Umbilical cord (tissue), 2 donors: Measurements from ENCODE around the gene SCAI. TPM values are rescaled to one million over a fixed set of nuclear protein-coding genes. Genes with fewer than 3 reads are reported as not detected.
"Not testable (repeated sequence)": the region's sequence is repeated elsewhere in the genome, so short reads cannot be mapped to it uniquely, and the experiment has no call there.

Experiments
- DNase-seq: peaks from one replicate; pipeline ENCODE4 v3.0.0-alpha.2; 2015; ENCODE audit warnings: low spot score
- total RNA-seq: library from RNA; depleted of rRNA; stranded (reverse); fragments of >200 nt; gene quantifications from one replicate; pipeline ENCODE4 v1.2.3, GENCODE V29; 2014; ENCODE audit warnings: low replicate concordance; ENCODE audit not compliant: insufficient read depth

The SCAI gene
- total RNA-seq, 1 donor from 2014 or later = 42.6 TPM

GRCh38 chr9:125106285-125106893, 36.9 kb downstream of the SCAI start:
- peak; percentile 84 for DNase-seq

- no peak for DNase-seq
Observed at GRCh38 chr9:125103770-125104460, 39.4 kb downstream of the SCAI start.

GRCh38 chr9:125103021-125103420, 40.3 kb downstream of the SCAI start:
- no peak for DNase-seq

GRCh38 chr9:125100822-125101221, 42.5 kb downstream of the SCAI start:
- no peak for DNase-seq

- DNase-seq = no peak
Observed at GRCh38 chr9:125099816-125100215, 43.5 kb downstream of the SCAI start.

- no peak for DNase-seq
Observed at GRCh38 chr9:125095821-125096443, 47.4 kb downstream of the SCAI start.

- no peak for DNase-seq
Observed at GRCh38 chr9:125091121-125091520, 52.2 kb downstream of the SCAI start.

- DNase-seq = no peak
Observed at GRCh38 chr9:125089331-125089730, 54.0 kb downstream of the SCAI start.

- no peak for DNase-seq
Observed at GRCh38 chr9:125088752-125089151, 54.6 kb downstream of the SCAI start.

GRCh38 chr9:125085703-125086477, 57.4 kb downstream of the SCAI start:
- DNase-seq = no peak

GRCh38 chr9:125082197-125082596, 61.1 kb downstream of the SCAI start:
- DNase-seq = not testable (repeated sequence)

- not testable (repeated sequence) for DNase-seq
Observed at GRCh38 chr9:125080797-125081196, 62.5 kb downstream of the SCAI start.

- DNase-seq = no peak
Observed at GRCh38 chr9:125079931-125080330, 63.4 kb downstream of the SCAI start.

- DNase-seq = no peak
Observed at GRCh38 chr9:125075997-125076396, 67.3 kb downstream of the SCAI start.

- no peak for DNase-seq
Observed at GRCh38 chr9:125074976-125075375, 68.4 kb downstream of the SCAI start.

- no peak for DNase-seq
Observed at GRCh38 chr9:125066839-125067619, 76.3 kb downstream of the SCAI start.

- DNase-seq = no peak
Observed at GRCh38 chr9:125061391-125061790, 81.9 kb downstream of the SCAI start.

- DNase-seq = peak; percentile 89
Observed at GRCh38 chr9:125049212-125050049, 93.9 kb downstream of the SCAI start.

- no peak for DNase-seq
Observed at GRCh38 chr9:125043631-125044030, 99.7 kb downstream of the SCAI start.

- no peak for DNase-seq
Observed at GRCh38 chr9:125043148-125043547, 100.2 kb downstream of the SCAI start.
